Colon (tissue), 2 donors: ENCODE results near the gene IL1RN.

Experiments
- FAIRE-seq: peaks from 2 replicates; lab custom pipeline; 2012; peaks lifted over from hg19 to GRCh38; lab: Jason Lieb, UNC
- donor health status: control.
- donor health status: control.

The IL1RN gene

GRCh38 chr2:113175042-113175628 is 47.7 kb downstream of the IL1RN start:
- no peak for FAIRE-seq

- FAIRE-seq = no peak
Observed at GRCh38 chr2:113175736-113176695, 48.6 kb downstream of the IL1RN start.

DNA sequence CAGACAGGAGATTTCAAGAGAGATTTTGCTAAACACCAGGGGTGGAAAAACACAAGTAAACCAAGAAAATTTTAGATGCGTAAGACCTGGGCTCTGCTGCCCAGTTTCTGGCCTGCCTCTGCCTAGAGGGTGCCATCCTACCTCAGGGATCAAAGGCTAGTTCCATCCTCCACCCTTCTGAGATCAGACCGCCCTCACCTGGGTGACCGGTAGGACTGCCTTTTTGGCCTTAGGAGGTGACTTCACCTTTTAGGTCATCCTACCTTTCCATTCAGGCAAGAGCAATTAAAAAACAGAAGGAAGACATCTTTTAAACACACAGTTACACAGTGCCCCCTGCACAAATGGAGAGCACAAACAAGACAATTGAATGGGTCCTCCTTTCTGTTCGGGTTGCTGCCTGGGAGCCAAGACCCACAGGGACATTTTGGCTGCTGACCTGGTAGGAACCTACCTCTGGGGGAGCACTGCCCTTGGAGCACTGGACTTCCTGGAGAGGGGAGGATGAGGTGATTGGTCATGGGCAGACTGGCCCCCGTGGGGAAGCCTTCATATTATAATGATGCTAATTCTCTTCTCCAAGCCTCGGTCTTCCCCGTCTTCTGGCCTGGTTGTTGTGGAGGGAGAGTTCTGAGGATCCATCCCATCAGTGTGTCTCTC is 49.4 kb downstream of the IL1RN start:
- no peak for FAIRE-seq

DNA sequence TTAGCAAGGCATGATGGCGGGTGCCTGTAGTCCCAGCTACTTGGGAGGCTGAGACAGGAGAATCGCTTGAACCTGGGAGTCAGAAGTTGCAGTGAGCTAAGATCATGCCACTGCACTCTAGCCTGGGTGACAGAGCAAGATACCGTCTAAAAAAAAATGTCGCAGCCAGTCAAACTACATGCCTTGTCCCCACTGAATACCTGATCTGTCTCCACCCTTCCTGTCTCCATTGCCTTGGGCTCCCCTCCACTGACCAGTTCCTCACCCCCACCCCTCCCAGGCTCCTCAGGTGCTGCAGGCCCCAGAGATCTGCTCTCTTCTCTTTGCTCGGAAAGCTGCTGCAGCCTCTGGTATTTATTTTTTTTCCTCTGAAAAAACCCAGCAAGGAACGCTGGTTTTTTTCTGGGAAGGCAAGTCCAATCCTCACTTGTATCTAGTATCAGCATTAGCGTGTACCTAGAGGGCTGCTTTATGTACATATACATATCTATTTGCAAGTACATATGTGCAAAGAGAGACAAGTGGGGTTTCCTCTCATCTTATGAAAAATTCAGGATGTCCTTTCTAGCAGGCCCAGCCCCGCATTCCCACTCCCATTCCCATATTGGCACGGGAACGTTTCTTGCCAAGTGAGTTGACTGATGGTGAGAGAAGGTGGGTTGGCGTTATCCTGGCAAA is 50.8 kb downstream of the IL1RN start:
- no peak for FAIRE-seq

- FAIRE-seq = no peak
Observed at GRCh38 chr2:113178891-113179290, 51.5 kb downstream of the IL1RN start.

DNA sequence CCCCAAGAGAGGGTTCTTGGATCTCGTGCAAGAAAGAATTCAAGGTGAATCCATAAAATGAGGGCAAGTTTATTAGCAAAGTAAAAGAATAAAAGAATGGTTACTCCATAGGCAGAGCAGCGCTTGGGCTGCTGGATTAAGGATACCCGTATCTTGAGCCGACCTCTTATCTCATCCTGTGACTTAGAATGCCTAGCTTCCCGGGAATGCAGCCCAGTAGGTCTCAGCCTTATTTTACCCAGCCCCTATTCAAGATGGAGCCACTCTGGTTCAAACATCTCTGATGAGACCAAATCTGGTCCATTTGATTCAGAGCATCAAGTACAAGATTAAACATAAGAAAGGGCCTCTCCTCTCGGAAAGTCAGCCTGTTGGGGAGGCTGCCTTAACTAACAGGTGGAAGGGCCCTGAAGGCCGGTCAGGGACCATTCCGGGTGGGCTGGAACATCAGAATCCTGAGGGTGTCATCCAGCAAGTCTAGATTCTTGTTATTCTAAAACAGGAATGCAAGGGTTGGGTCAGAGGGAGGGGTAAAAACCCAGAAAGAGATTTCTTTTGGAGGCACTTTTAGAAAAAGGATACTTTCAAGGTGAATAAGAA is 52.1 kb downstream of the IL1RN start:
- FAIRE-seq = no peak

DNA sequence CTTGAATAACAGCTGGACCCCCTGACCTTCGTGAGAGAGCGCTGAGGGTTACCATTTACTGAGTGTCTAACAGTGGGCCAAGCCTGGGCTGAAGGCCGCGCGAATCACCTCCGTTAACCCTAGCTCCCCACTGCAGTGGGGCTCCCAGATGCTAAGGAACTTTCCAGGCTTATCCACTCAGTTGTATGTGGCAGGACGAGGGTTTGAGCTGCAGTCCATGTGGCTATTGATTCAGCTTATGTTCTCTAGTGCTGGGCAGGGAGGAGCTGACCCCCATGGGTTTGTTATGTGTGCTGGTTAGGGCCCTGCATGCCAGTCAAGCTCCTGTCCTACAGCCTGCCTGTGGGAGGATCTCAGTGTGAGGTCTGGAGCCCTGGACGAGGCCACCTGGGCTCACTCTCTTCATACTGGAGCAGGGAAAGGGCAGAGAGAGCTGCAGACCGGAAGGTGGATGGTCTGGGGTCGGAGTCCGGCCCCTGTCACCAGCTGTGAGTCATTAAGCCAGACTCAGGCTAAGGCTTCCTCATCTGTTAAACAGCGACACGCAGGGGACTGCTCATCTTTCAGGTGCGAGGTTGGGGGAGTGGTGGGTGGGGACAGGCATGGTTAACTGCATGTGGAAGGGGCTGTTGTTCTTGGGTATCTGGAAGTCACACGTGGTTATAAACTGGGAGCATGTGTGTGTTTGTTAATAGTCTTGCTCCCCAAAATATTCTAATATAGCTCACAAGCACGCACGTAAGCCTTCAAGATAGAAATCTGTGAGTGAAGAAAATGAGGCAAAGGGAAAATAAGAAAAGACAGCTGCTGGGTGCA is 52.9 kb downstream of the IL1RN start:
- FAIRE-seq = no peak

GRCh38 chr2:113181258-113182051 is 54.1 kb downstream of the IL1RN start:
- no peak for FAIRE-seq

GRCh38 chr2:113182471-113183260 is 55.3 kb downstream of the IL1RN start:
- FAIRE-seq = no peak

GRCh38 chr2:113183264-113183663 is 55.9 kb downstream of the IL1RN start:
- FAIRE-seq = no peak
